Mucosa of stomach (tissue), 1 donor: ENCODE results near the gene HECTD1.
A peak's percentile ranks its signal among the peaks of the same experiment; 100 is the strongest.
"Not testable (repeated sequence)": the region's sequence is repeated elsewhere in the genome, so short reads cannot be mapped to it uniquely, and the experiment has no call there.

Source experiments
- H3K27me3 ChIP-seq: one replicate; pipeline ENCODE4 v1.7.0; 2013; ENCODE audit warnings: mild to moderate bottlenecking, low read length; ENCODE audit not compliant: control insufficient read depth, insufficient read depth
- H3K36me3 ChIP-seq: one replicate; pipeline ENCODE4 v1.7.0; 2013; ENCODE audit warnings: low read length; ENCODE audit not compliant: control insufficient read depth, insufficient read depth
- H3K4me1 ChIP-seq: one replicate; pipeline ENCODE4 v1.7.0; 2013; ENCODE audit warnings: mild to moderate bottlenecking, low read length; ENCODE audit not compliant: control insufficient read depth, insufficient read depth
- H3K4me3 ChIP-seq: one replicate; pipeline ENCODE4 v1.7.0; 2013; ENCODE audit warnings: low read length
- H3K9ac ChIP-seq: one replicate; pipeline ENCODE4 v1.7.0; 2013; ENCODE audit warnings: mild to moderate bottlenecking, low read length, moderate library complexity
- H3K9me3 ChIP-seq: one replicate; pipeline ENCODE4 v1.7.0; 2013; ENCODE audit warnings: mild to moderate bottlenecking, low read length, moderate library complexity; ENCODE audit not compliant: control insufficient read depth
- donor health status: Pancreatic carcinoma.

The HECTD1 gene

DNA sequence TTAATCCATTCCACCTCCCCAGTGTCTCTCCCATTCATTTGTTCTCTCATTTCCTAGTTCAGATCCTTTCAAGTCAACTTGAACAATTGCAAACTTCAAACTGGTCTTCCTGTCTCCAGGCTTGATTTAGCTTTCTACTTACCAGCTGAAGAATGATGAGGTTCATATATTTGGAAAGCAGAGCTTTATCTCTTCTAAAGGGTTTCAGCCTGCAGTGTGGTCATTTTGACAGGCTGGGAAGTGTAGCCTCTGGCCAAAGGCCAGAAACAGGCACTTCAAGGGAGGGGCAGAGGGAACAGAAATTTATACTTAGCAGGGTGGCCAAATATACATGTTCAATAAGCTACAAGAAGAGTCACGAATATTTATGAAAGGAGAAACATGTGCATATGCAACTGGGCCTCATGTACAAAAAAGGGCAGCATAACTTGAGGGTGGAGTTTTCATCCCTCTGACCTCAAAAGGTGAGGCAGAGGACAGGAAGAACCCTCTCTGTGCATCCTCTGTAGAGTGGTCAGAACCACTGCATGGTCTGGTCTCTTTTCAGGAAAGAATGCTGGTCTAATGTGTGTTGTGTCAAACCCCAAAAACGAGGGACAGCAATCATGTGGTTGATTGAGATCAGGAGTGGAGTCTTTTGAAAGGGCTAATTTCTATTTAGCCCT is 34.0 kb upstream of the HECTD1 start:
- no peaks in the 10 kb centered on the region for H3K9me3 ChIP-seq
- H3K4me1 ChIP-seq, result peaks cover 44% of the 10 kb centered on the region
- H3K4me3 ChIP-seq, result no peak overlapping the region
- no peaks in the 10 kb centered on the region for H3K27me3 ChIP-seq
- no peak overlapping the region for H3K9ac ChIP-seq
- H3K36me3 ChIP-seq, result no peaks in the 10 kb centered on the region

DNA sequence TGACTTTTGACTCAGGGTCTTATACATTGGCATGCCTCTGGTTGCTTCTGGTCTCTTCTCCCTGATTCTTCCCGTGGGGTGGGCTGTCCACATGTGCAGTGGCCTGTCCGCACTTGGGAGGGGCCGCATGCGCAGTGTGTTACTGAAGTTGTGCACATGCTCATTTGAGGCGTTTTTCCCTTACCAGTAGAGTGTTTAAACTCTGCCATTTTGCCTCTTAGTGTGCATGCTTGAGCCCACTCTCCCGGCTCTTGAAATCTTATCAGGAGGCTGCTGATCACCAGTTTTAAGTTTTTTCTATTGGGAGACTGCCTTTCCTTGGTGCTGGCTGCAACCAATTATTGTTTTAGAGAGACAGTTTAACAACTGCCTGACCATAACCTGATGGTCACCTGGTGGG is 32.1 kb upstream of the HECTD1 start:
- H3K4me3 ChIP-seq, result no peak overlapping the region
- H3K27me3 ChIP-seq, result no peaks in the 10 kb centered on the region

DNA sequence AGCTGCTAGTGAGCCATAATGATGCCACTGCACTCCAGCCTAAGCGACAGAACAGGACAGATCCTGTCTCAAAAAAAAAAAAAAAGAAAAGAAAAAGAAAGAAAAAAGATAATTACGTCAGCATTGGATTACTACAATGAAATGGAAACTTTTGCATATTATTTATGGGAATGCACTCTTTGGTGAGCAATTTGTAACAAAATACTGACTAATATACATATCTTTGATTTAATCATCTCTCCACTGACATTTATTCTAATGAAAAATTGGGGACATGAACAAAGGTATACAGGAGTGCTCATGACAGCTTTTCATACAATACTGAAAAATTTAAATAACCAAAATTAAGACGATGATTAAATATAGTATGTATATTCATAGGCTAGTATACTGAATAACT is 27.9 kb upstream of the HECTD1 start:
- no peaks in the 10 kb centered on the region for H3K27me3 ChIP-seq
- H3K4me3 ChIP-seq, result no peak overlapping the region
- peaks cover 13% of the 10 kb centered on the region for H3K4me1 ChIP-seq
- H3K36me3 ChIP-seq, result no peaks in the 10 kb centered on the region
- H3K9ac ChIP-seq, result no peak overlapping the region
- no peaks in the 10 kb centered on the region for H3K9me3 ChIP-seq

More for the DNA sequence above, 32.1 kb upstream of the HECTD1 start:
- no peaks in the 10 kb centered on the region for H3K9me3 ChIP-seq
- H3K36me3 ChIP-seq, result no peaks in the 10 kb centered on the region
- no peak overlapping the region for H3K9ac ChIP-seq
- peaks cover 32% of the 10 kb centered on the region for H3K4me1 ChIP-seq

DNA sequence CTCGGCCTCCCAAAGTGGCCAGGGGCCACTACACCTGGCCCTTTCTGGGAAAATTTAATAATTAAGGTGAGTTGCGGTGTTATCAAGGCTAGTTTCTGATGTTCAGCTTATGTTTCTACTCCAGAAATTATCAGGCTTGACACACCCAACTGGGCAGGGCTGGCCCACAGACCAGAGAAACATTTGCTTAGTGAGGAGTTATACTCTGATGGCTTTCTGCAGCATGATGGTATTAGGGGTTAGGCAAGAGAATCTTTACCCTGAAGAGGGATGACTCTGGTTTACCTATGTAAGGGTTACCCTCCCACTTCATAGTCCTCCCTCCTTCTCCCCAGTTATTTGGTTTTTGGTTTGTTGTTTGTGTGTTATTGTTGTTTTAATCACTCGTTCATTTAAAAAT is 24.5 kb upstream of the HECTD1 start:
- H3K36me3 ChIP-seq, result no peaks in the 10 kb centered on the region
- no peak overlapping the region for H3K4me3 ChIP-seq
- H3K9me3 ChIP-seq, result no peaks in the 10 kb centered on the region
- H3K27me3 ChIP-seq, result no peaks in the 10 kb centered on the region
- H3K4me1 ChIP-seq, result peaks cover 29% of the 10 kb centered on the region
- H3K9ac ChIP-seq, result peak overlapping the region; percentile 36

DNA sequence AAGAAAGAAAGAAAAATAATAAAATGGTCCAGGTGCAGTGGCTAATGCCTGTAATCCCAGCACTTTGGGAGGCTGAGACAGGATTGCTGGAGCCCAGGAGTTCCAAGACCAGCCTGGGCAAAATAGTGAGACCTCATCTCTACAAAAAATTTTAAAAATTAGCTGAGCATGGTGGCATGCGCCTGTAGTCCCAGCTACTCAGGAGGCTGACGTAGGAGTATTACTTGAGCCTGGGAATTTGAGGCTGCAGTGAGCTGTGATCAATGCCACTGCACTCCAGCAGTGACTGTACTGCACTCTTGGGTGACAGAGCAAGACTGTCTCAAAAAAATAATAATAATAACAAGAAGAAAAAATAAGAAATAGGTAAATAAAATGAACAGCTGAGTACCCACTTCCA is 23.7 kb upstream of the HECTD1 start:
- not testable (repeated sequence) for H3K9me3 ChIP-seq, H3K4me3 ChIP-seq, H3K36me3 ChIP-seq, H3K9ac ChIP-seq, H3K27me3 ChIP-seq
- peaks cover 29% of the 10 kb centered on the region for H3K4me1 ChIP-seq

DNA sequence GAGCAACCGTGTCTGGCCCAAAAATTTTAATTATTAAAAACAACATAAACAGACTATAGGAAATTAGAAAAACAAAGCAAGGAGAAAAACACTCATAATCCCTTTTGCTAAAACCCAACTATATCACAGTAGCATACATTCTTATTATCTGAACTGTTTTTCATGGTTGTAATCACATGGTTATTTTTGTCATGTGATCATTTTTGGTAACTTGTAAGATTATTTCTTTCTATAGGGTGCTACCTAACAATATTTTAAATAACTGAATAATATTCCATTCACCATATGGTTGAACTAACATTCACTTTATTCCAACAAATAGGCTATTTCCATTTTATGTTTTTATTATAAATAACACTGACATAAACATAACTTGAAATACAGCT is 23.0 kb upstream of the HECTD1 start:
- peaks cover 29% of the 10 kb centered on the region for H3K4me1 ChIP-seq
- no peak overlapping the region for H3K9ac ChIP-seq
- H3K4me3 ChIP-seq, result no peak overlapping the region
- H3K9me3 ChIP-seq, result no peaks in the 10 kb centered on the region
- no peaks in the 10 kb centered on the region for H3K36me3 ChIP-seq
- no peaks in the 10 kb centered on the region for H3K27me3 ChIP-seq

DNA sequence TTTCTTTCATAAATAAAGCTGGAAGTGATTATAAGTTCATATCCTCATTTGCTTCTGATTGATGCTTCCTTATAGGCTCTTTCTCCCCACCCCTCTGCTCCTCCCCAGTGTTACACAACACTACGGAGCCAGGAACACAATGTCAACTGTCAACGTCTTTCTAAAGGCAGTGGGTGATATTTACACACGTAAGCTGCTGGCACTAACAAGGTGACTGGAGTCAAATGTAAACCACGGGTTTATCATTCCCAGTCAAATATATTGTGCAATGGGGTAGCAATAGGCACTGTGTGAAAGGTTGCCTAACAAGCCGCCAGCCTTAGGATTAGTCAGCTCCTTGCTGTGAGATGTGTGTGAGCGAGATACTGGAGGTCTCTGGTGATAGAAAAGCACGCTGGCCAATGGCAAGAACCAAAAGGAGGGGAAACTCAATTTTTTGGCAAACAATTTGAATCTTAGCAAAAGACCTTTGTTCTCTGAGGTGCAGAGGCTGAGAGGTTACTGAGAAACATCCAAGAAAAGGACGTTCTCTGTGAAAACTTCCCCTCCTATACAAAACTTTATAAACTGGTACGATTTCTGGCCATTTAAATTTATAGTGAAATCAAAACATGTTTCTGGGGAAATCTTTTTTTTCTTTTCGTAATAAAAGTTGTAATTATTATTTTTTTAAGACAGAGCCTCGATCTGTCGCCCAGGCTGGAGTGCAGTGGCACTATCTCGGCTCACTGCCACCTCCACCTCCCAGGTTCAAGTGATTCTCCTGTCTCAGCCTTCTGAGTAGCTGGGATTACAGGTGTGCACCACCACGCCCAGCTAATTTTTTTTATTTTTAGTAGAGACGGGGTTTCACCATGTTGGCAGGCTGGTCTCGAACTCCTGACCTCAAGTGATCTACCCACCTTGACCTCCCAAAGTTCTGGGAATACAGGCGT is 22.3 kb upstream of the HECTD1 start:
- Histone ChIP-seq H3K4me3 (no peak overlapping the region), H3K9ac (peak overlapping the region; percentile 67), H3K36me3 (no peaks in the 10 kb centered on the region), H3K9me3 (no peaks in the 10 kb centered on the region), H3K4me1 (peaks cover 29% of the 10 kb centered on the region), H3K27me3 (no peaks in the 10 kb centered on the region)

DNA sequence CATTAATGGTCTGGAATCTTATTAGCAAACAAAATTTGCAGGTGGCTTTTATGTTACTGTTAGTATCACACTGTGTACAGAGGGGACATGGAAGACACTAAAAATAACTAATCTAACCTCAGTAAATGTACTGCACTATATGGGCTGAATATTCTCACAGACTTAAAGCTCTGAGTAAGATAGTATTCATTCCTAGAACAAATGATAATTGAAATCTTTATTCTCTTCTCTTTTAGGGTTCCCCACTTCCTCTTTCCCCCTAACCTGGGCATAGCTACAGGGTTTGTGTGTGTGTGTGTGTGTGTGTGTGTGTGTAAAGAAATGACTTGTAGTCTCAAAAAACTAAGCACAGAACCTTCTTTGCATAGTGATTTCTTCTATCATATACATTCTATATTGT is 21.4 kb upstream of the HECTD1 start:
- Histone ChIP-seq H3K36me3 (no peaks in the 10 kb centered on the region), H3K4me1 (peaks cover 29% of the 10 kb centered on the region), H3K9ac (peak overlapping the region; percentile 15), H3K4me3 (no peak overlapping the region), H3K9me3 (no peaks in the 10 kb centered on the region), H3K27me3 (no peaks in the 10 kb centered on the region)

DNA sequence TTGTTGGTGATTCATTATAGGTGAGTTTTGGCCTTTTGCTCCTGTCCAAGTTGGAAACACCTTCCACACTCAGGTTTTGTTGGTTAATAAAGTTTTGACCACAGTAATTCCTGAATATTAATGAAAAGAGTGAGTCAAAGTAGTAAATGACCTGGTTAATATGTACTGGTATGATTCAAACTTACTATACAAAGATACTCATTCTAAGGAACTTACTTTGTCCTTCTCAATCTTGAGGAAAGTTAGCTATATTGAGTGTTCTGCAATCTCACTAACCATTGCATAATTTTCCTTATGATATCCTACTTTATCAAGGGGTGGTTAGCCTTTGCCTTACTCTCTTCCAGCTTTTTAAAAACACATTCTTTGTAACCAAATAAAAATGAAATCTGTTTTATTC is 20.9 kb upstream of the HECTD1 start:
- Histone ChIP-seq H3K9me3 (no peaks in the 10 kb centered on the region), H3K4me1 (peaks cover 29% of the 10 kb centered on the region), H3K36me3 (no peaks in the 10 kb centered on the region), H3K9ac (no peak overlapping the region), H3K4me3 (no peak overlapping the region), H3K27me3 (no peaks in the 10 kb centered on the region)

DNA sequence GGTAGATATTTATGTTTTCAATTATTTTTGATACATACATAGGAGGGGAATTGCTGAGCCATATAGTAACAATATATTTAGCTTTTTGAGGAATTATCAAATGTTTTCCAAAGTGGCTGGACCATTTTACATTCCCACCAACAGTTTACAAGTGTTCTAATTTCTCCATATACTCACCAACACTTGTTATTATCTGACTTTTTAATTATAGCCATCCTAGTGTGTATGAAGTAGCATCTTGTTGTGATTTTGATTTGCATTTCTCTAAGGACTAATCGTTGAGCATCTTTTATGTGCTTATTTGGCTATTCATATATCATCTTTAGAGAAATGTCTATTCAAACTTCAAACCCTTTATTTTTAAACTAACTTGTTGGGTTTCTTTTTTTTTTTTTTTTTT is 17.2 kb upstream of the HECTD1 start:
- Histone ChIP-seq H3K9me3 (no peaks in the 10 kb centered on the region), H3K27me3 (no peaks in the 10 kb centered on the region), H3K9ac (no peak overlapping the region), H3K4me1 (peaks cover 16% of the 10 kb centered on the region), H3K4me3 (no peak overlapping the region), H3K36me3 (no peaks in the 10 kb centered on the region)

DNA sequence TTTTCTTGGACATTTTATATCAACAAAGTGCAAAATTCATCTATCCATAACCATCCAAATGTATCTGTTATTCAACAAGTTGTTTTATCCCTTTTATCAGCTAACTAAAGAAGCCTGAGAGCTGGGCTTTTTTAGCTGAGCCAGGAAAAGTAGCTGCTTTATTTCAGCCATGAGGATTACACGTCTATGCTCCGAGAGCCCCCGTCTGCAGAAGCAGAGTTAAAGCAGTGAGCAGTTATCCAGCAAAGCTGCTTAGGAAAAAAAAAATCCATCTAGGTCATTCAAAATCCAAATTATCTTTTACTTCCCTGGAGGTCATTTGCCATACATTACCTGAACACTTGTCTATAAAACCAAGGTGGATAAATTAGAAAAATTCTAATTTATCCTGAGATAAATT is 15.7 kb upstream of the HECTD1 start:
- no peak overlapping the region for H3K9ac ChIP-seq
- no peaks in the 10 kb centered on the region for H3K36me3 ChIP-seq
- no peak overlapping the region for H3K4me3 ChIP-seq
- H3K27me3 ChIP-seq, result no peaks in the 10 kb centered on the region
- H3K9me3 ChIP-seq, result no peaks in the 10 kb centered on the region
- H3K4me1 ChIP-seq, result peaks cover 6% of the 10 kb centered on the region

DNA sequence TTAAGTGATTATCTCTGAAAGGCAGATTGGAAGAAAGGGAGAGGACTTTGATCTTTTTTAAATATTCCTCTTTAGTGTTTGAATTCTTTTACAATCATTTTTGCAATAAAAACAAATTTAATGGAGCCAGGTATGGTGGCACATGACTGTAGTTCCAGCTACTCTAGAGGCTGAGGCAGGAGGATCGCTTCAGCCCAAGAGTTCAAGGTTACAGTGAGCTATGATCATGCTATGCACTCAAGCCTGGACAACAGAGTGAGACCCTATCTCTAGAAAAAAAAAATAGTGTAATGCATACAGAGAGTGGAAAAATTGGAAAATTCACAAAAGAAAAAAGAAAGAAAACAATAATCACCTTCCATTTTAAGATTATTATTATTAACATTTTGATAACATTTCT is 15.2 kb upstream of the HECTD1 start:
- no peaks in the 10 kb centered on the region for H3K27me3 ChIP-seq
- peaks cover 1% of the 10 kb centered on the region for H3K4me1 ChIP-seq
- H3K4me3 ChIP-seq, result no peak overlapping the region
- H3K9me3 ChIP-seq, result no peaks in the 10 kb centered on the region
- H3K9ac ChIP-seq, result no peak overlapping the region
- no peaks in the 10 kb centered on the region for H3K36me3 ChIP-seq
